Measurements from ENCODE around the gene PLCG1.

The PLCG1 gene

DNA sequence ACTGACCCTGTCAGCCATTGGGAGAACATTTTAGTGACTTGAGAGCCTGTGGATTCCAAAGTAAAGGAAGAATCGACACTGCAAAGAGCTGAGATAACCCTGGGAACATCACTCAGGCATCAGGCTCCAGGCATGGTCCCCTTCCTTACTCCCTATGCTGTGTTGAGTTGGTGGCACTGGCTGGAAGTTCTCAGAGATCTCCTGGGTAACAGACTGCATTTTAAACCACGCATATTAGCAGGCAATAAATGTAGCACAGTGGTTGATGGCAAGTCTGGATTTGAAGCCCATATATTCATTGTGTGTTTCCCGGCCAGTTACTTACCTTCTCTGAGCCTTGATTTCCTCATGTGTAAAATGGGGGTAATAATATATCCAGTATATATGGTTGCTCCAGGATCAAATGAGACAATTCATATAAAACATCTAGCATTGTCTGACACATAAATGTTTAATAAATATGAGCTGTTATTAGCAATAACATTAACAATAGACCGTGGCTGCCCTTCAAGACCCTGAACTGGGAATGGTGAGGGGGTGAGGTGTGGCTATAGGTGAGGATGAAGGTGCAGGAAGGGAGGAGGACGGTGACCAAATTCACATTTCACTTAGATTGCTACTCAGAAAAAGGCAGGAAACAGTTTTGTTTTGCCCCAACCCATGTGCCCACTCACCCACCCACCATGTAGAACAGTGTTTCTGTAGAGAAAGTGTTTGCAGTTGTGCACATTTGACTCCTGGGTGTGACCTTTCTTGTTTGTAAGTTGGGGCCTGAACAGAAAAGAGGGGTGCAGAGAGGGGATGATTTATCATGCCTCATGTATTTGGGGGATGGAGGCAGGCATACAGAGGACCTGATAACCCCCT, 2.1 kb downstream of the PLCG1 start:
- Histone ChIP-seq H3K27me3 (ENCODE audit: control insufficient read depth, insufficient read depth, low read length) (peaks cover 6% of the 10 kb centered on the region), H3K9ac (ENCODE audit: low read depth, low read length) (no peak overlapping the region), H3K4me3 (ENCODE audit: low read depth, low read length) (peak overlapping the region; percentile 79), H3K9me3 (ENCODE audit: control insufficient read depth, insufficient read depth, low read length) (no peaks in the 10 kb centered on the region), H3K36me3 (ENCODE audit: control insufficient read depth, insufficient read depth, low read length) (peaks cover 2% of the 10 kb centered on the region), H3K4me1 (ENCODE audit: control insufficient read depth, insufficient read depth, low read length) (peaks cover 33% of the 10 kb centered on the region)

- Histone ChIP-seq H3K4me1 (ENCODE audit: control insufficient read depth, insufficient read depth, low read length) (peaks cover 31% of the 10 kb centered on the region), H3K36me3 (ENCODE audit: control insufficient read depth, insufficient read depth, low read length) (peaks cover 2% of the 10 kb centered on the region), H3K4me3 (ENCODE audit: low read depth, low read length) (no peak overlapping the region), H3K9me3 (ENCODE audit: control insufficient read depth, insufficient read depth, low read length) (no peaks in the 10 kb centered on the region), H3K27me3 (ENCODE audit: control insufficient read depth, insufficient read depth, low read length) (peaks cover 6% of the 10 kb centered on the region), H3K9ac (ENCODE audit: low read depth, low read length) (peak overlapping the region; percentile 30)
Measured at GRCh38 chr20:41140226-41141133, 3.1 kb downstream of the PLCG1 start.

GRCh38 chr20:41141153-41141815, 3.9 kb downstream of the PLCG1 start:
- no peak overlapping the region for H3K4me3 ChIP-seq (ENCODE audit: low read depth, low read length)
- peaks cover under 1% of the 10 kb centered on the region for H3K27me3 ChIP-seq (ENCODE audit: control insufficient read depth, insufficient read depth, low read length)
- no peak overlapping the region for H3K9ac ChIP-seq (ENCODE audit: low read depth, low read length)
- no peaks in the 10 kb centered on the region for H3K9me3 ChIP-seq (ENCODE audit: control insufficient read depth, insufficient read depth, low read length)
- peaks cover 2% of the 10 kb centered on the region for H3K36me3 ChIP-seq (ENCODE audit: control insufficient read depth, insufficient read depth, low read length)
- peaks cover 23% of the 10 kb centered on the region for H3K4me1 ChIP-seq (ENCODE audit: control insufficient read depth, insufficient read depth, low read length)

DNA sequence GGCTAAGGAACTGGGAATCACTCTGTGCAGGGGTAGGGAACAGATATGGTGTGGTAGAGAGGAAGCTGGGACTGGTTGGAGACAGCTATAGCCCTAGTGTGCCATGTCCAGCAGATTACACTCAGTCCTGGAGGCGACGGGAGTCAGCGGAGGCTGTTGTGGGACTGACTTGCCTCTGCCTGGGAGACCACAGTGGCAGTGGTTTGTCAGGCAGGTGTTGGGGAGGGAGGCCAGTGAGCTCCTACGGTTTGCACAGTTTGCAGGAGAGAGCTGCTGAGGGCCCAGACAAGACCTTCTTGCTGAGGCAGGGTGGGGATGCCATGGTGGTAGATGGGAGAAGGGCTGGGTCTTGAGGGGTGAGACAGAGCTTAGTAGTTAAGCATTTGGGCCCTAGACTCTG, 4.9 kb downstream of the PLCG1 start:
- Histone ChIP-seq H3K9ac (ENCODE audit: low read depth, low read length) (no peak overlapping the region), H3K4me1 (ENCODE audit: control insufficient read depth, insufficient read depth, low read length) (peaks cover 22% of the 10 kb centered on the region), H3K36me3 (ENCODE audit: control insufficient read depth, insufficient read depth, low read length) (no peaks in the 10 kb centered on the region), H3K27me3 (ENCODE audit: control insufficient read depth, insufficient read depth, low read length) (no peaks in the 10 kb centered on the region), H3K9me3 (ENCODE audit: control insufficient read depth, insufficient read depth, low read length) (no peaks in the 10 kb centered on the region), H3K4me3 (ENCODE audit: low read depth, low read length) (no peak overlapping the region)

DNA sequence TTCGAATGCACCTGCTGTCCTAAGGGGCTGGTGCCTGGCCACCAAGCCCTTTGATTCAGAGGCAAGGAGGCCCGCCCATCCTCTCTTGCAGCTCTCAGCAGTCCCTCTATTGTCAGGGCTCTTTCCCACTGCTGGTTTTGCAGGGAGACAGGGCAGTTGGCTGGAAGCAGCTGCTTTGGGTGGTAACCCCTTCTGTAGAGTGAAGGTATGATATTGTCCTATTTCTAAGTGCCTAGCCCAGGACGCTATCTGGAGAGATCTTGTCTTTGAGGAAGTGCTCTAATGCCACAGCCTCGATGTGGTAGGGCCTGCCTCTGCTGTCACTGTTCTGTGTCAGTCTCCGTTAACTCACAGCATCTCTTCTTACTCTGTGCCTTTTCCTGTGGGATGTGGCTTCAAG, 5.6 kb downstream of the PLCG1 start:
- no peaks in the 10 kb centered on the region for H3K27me3 ChIP-seq (ENCODE audit: control insufficient read depth, insufficient read depth, low read length)
- H3K4me3 ChIP-seq (ENCODE audit: low read depth, low read length) = no peak overlapping the region
- H3K4me1 ChIP-seq (ENCODE audit: control insufficient read depth, insufficient read depth, low read length) = peaks cover 22% of the 10 kb centered on the region
- no peak overlapping the region for H3K9ac ChIP-seq (ENCODE audit: low read depth, low read length)
- no peaks in the 10 kb centered on the region for H3K9me3 ChIP-seq (ENCODE audit: control insufficient read depth, insufficient read depth, low read length)
- no peaks in the 10 kb centered on the region for H3K36me3 ChIP-seq (ENCODE audit: control insufficient read depth, insufficient read depth, low read length)

GRCh38 chr20:41143354-41143753, 6.0 kb downstream of the PLCG1 start:
- Histone ChIP-seq H3K9ac (ENCODE audit: low read depth, low read length) (no peak overlapping the region), H3K4me1 (ENCODE audit: control insufficient read depth, insufficient read depth, low read length) (peaks cover 22% of the 10 kb centered on the region), H3K36me3 (ENCODE audit: control insufficient read depth, insufficient read depth, low read length) (no peaks in the 10 kb centered on the region), H3K27me3 (ENCODE audit: control insufficient read depth, insufficient read depth, low read length) (no peaks in the 10 kb centered on the region), H3K4me3 (ENCODE audit: low read depth, low read length) (no peak overlapping the region), H3K9me3 (ENCODE audit: control insufficient read depth, insufficient read depth, low read length) (no peaks in the 10 kb centered on the region)

DNA sequence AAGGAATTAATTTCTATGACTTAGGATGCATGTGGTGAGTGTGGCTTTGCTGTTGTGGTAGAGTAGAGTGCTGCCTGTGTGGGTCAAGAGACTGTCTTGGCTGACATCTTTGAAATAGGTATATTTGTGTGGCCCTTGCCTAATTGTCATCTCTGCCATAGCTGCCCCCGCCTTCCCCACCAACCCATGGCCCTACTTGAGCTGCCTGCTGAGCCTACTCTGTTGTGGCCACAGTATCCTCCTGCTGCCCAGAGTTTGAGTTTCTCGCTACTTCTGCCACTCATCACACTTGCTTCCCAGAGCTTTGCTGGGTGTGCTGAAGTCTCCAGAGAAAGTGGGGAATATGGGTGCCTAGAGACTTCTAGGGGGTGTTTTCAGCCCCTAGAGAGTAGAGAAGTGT, 8.0 kb downstream of the PLCG1 start:
- peaks cover 8% of the 10 kb centered on the region for H3K4me1 ChIP-seq (ENCODE audit: control insufficient read depth, insufficient read depth, low read length)
- H3K9ac ChIP-seq (ENCODE audit: low read depth, low read length) = no peak overlapping the region
- no peaks in the 10 kb centered on the region for H3K27me3 ChIP-seq (ENCODE audit: control insufficient read depth, insufficient read depth, low read length)
- H3K36me3 ChIP-seq (ENCODE audit: control insufficient read depth, insufficient read depth, low read length) = no peaks in the 10 kb centered on the region
- H3K9me3 ChIP-seq (ENCODE audit: control insufficient read depth, insufficient read depth, low read length) = no peaks in the 10 kb centered on the region
- no peak overlapping the region for H3K4me3 ChIP-seq (ENCODE audit: low read depth, low read length)

DNA sequence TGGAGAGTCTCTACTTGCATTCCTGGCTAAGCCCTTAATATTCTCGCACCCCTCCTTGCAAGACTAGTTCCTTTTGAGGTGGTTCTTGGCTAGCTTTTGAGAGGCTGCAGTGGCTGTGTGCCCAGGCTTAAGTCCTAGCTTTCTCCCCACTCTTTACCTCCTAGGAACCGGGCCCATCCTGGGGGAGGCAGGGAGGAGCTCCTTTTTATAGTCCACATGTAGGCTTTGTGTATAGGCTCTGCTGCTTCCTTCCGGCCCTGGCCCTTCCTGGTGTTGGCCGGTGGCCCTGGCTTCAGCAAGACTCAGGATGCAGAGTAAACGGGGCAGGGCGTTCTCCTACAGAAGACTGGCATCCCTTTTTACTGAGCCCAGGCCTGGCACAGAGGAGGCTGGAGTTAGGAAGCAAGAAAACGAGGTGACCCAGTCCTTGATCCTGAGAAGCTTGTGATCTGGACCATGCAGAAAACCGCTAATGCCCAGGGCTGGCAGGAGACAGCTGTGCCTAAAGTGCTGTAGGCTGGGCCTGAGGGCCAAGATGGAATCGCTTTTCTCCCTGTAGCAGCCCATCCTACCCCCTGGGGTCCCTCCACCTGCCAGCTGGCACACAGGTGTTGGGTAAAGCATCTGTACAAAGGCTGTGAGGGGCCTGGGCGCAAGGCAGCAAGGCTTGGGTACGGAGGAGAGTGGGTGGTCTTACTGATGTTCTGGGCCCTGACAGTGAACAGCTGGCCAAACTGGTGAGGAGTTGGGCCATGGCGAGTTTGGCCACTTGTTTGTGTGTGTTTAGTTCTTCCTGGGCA, 8.7 kb downstream of the PLCG1 start:
- H3K4me1 ChIP-seq (ENCODE audit: control insufficient read depth, insufficient read depth, low read length) = peaks cover 2% of the 10 kb centered on the region

GRCh38 chr20:41147767-41148191, 10.4 kb downstream of the PLCG1 start:
- Histone ChIP-seq H3K9me3 (ENCODE audit: control insufficient read depth, insufficient read depth, low read length) (no peaks in the 10 kb centered on the region), H3K36me3 (ENCODE audit: control insufficient read depth, insufficient read depth, low read length) (peaks cover 7% of the 10 kb centered on the region), H3K4me3 (ENCODE audit: low read depth, low read length) (no peak overlapping the region), H3K4me1 (ENCODE audit: control insufficient read depth, insufficient read depth, low read length) (no peaks in the 10 kb centered on the region), H3K9ac (ENCODE audit: low read depth, low read length) (no peak overlapping the region), H3K27me3 (ENCODE audit: control insufficient read depth, insufficient read depth, low read length) (no peaks in the 10 kb centered on the region)

More for the DNA sequence above, 8.7 kb downstream of the PLCG1 start:
- no peaks in the 10 kb centered on the region for H3K27me3 ChIP-seq (ENCODE audit: control insufficient read depth, insufficient read depth, low read length)
- H3K36me3 ChIP-seq (ENCODE audit: control insufficient read depth, insufficient read depth, low read length) = peaks cover 4% of the 10 kb centered on the region
- no peak overlapping the region for H3K4me3 ChIP-seq (ENCODE audit: low read depth, low read length)
- no peaks in the 10 kb centered on the region for H3K9me3 ChIP-seq (ENCODE audit: control insufficient read depth, insufficient read depth, low read length)
- no peak overlapping the region for H3K9ac ChIP-seq (ENCODE audit: low read depth, low read length)

DNA sequence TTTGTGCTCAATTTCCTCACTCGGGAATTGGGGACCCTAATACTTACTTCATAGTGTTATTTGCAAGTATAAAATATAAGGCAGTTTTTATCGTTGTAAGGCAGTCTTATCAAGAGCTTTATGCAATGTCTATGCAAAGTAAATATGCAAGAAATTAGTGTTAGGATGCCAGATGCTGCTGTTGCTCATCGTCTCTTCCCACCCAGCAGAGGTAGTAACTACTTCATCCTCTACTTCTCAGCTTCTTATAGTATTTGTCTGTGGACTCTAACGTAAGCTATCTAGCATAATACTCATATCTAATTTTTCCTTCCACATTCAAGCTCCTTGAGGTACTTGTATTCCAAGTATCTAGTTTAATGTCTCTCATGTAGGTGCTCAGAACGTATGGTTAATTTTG, 11.6 kb downstream of the PLCG1 start:
- no peaks in the 10 kb centered on the region for H3K4me1 ChIP-seq (ENCODE audit: control insufficient read depth, insufficient read depth, low read length)
- H3K9ac ChIP-seq (ENCODE audit: low read depth, low read length) = no peak overlapping the region
- no peaks in the 10 kb centered on the region for H3K27me3 ChIP-seq (ENCODE audit: control insufficient read depth, insufficient read depth, low read length)
- no peaks in the 10 kb centered on the region for H3K9me3 ChIP-seq (ENCODE audit: control insufficient read depth, insufficient read depth, low read length)
- H3K4me3 ChIP-seq (ENCODE audit: low read depth, low read length) = no peak overlapping the region
- H3K36me3 ChIP-seq (ENCODE audit: control insufficient read depth, insufficient read depth, low read length) = peaks cover 7% of the 10 kb centered on the region

- peak overlapping the region; percentile 12 for H3K9ac ChIP-seq (ENCODE audit: low read depth, low read length)
- H3K4me1 ChIP-seq (ENCODE audit: control insufficient read depth, insufficient read depth, low read length) = no peaks in the 10 kb centered on the region
- peaks cover 7% of the 10 kb centered on the region for H3K36me3 ChIP-seq (ENCODE audit: control insufficient read depth, insufficient read depth, low read length)
- H3K9me3 ChIP-seq (ENCODE audit: control insufficient read depth, insufficient read depth, low read length) = no peaks in the 10 kb centered on the region
- no peaks in the 10 kb centered on the region for H3K27me3 ChIP-seq (ENCODE audit: control insufficient read depth, insufficient read depth, low read length)
- no peak overlapping the region for H3K4me3 ChIP-seq (ENCODE audit: low read depth, low read length)
Measured at GRCh38 chr20:41150664-41151063, 13.3 kb downstream of the PLCG1 start.
